HG02571 (cell line): ENCODE data around the gene TTC39C.
A peak's percentile ranks its signal among the peaks of the same experiment; 100 is the strongest.

Experiments
- ATAC-seq: cut with Tn5 transposase; IDR thresholded peaks from one replicate; pipeline ENCODE4 v1.9.1; 2021; ENCODE audit warnings: mild to moderate bottlenecking, moderate library complexity; ENCODE audit not compliant: unreplicated experiment

The TTC39C gene

GRCh38 chr18:24014062-24014985 is at the start of gene TTC39C:
TSS of gene TTC39C (plus strand) at chr18:24014754. CDS start at chr18:24014872, 118 bp downstream.
- ATAC-seq: peak; percentile 35

DNA sequence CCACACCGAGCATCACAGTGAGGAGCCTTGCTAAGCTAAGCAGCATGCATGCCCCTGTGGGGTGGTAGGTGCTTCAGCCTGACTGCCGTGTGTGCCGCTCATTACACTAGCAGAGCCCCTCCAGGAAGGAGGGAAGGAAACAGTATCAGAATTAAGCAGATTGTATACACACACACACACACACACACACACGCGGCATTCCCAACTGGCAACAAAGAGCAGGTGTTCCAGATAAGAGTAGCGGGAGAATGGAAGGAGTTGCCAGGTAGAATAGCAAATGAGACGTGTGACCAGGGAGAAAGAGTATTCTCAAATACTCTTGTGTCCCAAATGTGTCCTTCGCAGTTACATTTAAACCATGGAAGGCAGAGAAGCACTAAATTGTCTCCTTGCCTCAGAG is 47.6 kb upstream of the TTC39C start:
- ATAC-seq: no peak

- peak; percentile 45 for ATAC-seq
These were observed 47.0 kb upstream of the TTC39C start for GRCh38 chr18:23967321-23968089.

DNA sequence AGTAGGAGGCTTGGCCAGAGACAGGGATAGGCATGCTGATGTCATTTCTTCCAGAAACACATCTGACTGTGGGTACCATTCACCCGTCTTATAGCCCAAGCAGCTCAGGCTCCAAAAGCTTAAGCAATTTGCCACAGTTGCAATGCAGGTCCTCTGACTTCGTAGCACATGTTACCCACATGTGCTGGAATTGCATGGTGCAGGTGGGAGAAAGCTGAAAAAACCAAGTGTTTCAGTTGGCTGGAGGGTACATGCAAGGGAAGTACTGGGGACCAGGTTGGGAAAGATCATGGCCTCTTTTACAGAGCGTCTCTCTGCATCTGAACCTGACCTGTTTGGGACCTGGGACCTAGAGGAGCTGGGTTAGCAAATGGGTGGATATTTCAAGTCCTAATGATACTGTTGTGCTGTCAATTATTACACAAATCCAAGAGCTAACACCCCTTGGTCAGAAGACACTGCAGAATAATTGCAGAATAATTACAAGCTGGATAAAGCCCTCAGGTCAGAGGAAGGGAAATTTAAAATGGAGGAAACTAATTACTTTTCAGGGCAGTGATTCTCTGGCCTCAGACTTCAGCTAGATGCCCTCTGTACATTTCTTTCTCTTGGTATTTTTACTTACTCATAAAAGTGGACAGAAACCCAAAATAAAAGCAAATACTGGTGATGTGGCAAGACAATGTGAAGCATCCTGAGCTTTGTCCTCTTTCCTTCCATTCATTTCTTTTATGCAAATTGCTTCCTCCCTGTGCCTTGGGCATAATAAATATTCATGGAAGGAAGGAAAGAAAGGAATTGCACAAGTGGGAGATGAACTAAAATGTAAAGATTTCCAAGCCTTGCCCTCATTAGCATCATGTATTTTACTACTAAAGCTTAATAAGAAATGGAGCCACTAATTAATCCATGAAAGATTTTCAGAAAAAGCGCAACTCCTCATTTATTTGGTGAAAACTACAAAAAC is 45.6 kb upstream of the TTC39C start:
- no peak for ATAC-seq

- ATAC-seq: no peak
These were observed 44.9 kb upstream of the TTC39C start for GRCh38 chr18:23969664-23970063.

DNA sequence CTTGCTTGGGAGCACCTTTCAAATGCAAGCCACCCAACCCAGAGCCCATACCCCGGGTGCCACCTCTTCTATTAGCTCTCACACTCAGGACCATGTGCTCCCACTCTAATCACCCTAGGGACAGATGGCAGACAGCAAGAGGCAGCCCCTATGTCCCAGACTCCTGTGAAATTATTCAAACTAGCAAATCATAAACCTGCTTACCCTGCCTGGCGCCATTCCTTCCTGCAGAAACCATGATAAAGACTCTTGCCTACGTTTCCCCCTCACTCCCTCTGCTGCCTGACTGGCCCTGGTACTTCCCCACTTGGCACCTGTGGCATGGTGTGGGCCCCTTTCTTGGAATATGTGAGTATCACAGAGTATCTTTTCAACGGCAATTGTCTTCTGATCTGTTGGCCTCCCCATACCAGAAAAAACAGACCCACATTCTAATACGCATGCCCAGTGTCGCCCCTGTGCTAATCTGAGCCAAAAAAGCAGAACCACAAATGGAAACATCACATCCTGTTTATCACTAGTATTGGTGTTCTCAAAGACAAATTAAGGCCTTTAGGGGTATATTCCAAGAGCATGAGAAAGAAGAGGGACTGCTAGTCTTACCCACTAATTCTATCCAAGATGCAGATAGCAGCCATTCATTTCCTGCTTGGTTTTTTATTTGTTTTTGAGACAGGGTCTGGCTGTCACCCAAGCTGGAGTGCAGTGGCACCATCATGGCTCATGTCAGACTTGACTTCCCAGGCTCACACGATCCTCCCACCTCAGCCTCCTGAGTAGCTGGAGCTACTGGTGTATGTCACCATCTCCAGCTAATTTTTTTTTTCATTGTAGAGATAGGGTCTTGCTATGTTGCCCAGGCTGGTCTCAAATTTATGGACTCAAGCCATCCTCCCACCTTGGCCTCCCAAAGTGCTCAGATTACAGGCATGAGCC is 44.1 kb upstream of the TTC39C start:
- no peak for ATAC-seq

- no peak for ATAC-seq
These were observed 43.5 kb upstream of the TTC39C start for GRCh38 chr18:23971097-23971440.

- no peak for ATAC-seq
These were observed 42.8 kb upstream of the TTC39C start for GRCh38 chr18:23971666-23972230.

DNA sequence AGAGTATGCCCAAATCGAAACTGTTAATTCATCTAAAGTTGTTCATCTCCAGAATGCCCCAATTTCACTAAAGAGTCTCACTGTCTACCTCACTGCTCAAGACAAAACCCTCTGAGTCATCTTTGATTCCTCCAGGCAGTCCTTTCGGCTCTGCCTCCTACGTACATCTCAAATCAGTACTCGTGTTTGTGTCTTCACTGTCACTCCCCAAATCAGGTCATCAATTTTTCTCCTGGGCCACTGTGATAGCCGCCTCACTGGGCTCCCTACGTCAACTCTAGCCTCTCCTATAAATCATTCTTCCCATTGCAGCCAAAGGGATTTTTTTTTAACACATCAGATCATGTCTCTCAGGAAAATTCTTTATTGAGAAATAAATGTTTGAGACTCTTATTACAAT is 42.1 kb upstream of the TTC39C start:
- ATAC-seq: no peak

DNA sequence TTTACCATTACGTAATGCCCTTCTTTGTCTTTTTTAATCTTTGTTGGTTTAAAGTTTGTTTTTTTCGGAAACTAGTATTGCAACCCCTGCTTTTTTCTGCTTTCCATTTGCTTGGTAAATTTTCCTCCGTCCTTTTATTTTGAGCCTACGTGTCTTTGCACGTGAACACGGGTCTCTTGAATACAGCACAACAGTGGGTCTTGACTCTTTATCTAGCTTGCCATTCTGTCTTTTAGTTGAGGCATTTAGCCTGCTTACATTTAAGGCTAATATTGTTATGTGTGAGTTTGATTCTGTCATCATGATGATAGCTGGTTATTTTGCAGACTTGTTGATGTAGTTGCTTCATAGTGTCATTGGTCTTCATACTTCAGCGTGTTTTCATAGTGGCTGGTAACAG is 37.5 kb upstream of the TTC39C start:
- ATAC-seq: no peak

DNA sequence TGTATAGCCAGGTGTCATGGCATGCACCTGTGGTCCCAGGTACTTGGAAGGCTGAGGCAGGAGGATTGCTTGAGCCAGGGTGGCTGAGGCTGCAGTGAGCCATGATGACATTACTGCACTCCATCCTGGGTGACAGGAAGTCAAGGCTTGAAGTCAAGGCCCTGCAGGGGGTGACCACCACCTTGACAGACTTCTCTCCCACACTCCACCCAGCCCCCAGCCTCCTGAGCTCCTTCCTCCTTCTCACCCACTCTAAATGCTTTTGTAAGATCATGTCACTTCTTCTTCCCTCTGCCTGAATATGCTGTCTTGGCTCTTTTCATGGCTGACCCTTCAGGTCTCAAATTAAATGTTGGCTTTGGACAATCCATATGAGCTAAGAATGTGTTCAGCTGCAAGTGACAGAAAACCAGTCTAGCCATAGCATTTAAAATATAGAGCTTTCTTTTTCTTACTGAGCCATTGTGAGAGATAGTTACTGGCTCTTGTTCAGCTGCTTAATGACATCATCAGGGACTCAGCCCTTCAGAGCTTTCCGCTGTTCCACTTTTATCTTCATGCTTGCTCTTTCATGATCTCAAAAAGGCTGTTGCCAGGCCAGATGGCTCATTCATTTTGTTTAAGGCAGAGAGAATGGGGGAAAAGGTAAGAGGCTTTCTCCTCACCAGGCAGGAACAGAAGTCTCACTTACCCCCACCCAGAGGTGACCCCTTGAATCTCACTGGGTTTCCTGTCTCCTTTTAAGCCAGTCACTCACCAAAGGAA is 36.7 kb upstream of the TTC39C start:
- ATAC-seq: no peak

- ATAC-seq: peak; percentile 54
These were observed 33.1 kb upstream of the TTC39C start for GRCh38 chr18:23981369-23981980.

GRCh38 chr18:23982155-23983079 is 32.1 kb upstream of the TTC39C start:
- ATAC-seq: no peak

DNA sequence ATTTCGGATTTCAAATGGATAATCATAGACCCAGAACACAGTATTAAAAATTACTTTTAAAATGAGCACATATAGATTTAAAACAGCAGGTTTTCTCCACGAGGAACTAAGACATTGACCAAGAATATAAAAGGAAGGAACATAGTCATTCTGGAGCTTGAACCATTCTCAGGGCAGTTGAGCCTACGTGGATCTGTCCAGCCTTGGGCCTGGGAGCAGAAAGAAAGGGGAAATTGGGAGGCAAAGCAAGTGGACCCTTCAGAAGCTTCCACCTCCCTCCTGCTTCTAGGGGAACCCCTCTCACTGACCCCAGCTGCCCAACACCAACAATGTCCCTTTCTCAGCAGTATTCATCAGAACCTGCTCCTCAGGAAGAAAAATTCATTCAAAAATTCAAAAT is 31.4 kb upstream of the TTC39C start:
- ATAC-seq: no peak

GRCh38 chr18:23986600-23987359 is 27.8 kb upstream of the TTC39C start:
- no peak for ATAC-seq
